Loucy (cell line): Measurements from ENCODE around the gene IL17F.
"Not testable (repeated sequence)": the region's sequence is repeated elsewhere in the genome, so short reads cannot be mapped to it uniquely, and the experiment has no call there.

ENCODE experiments used
- H2AFZ ChIP-seq: fragments of 200-600 bp; sonication (generic); 2 replicates; pipeline ENCODE4 v1.6.0; 2016; ENCODE audit warnings: antibody characterized with exemption, mild to moderate bottlenecking, low read length, moderate library complexity
- H3F3A ChIP-seq: fragments of 200-600 bp; 2 replicates; pipeline ENCODE4 v1.6.0; 2016; ENCODE audit warnings: antibody characterized with exemption, low read depth, mild to moderate bottlenecking
- H3K27me3 ChIP-seq: fragments of 200-600 bp; sonication (generic); 2 replicates; pipeline ENCODE4 v1.6.1; 2014; ENCODE audit warnings: low read length, mild to moderate bottlenecking; ENCODE audit not compliant: insufficient read depth, poor library complexity, severe bottlenecking
- H3K36me3 ChIP-seq: fragments of 200-600 bp; sonication (generic); 2 replicates; pipeline ENCODE4 v1.6.1; 2016; ENCODE audit warnings: low read length; ENCODE audit not compliant: insufficient read depth
- H3K4me1 ChIP-seq: fragments of 200-600 bp; sonication (generic); 2 replicates; pipeline ENCODE4 v1.5.1; 2014; ENCODE audit warnings: low read length, mild to moderate bottlenecking; ENCODE audit not compliant: insufficient read depth, poor library complexity, severe bottlenecking
- H3K4me2 ChIP-seq: fragments of 200-600 bp; sonication (generic); 2 replicates; pipeline ENCODE4 v1.6.0; 2014; ENCODE audit warnings: antibody characterized with exemption, low read length, low read depth, mild to moderate bottlenecking; ENCODE audit not compliant: poor library complexity, severe bottlenecking
- H3K4me3 ChIP-seq: fragments of 200-600 bp; sonication (generic); 2 replicates; pipeline ENCODE4 v1.5.1; 2014; ENCODE audit warnings: low read length, mild to moderate bottlenecking, mixed read lengths; ENCODE audit not compliant: poor library complexity, severe bottlenecking
- H3K79me2 ChIP-seq: fragments of 200-600 bp; sonication (generic); 2 replicates; pipeline ENCODE4 v1.6.1; 2014; ENCODE audit warnings: low read length; ENCODE audit not compliant: insufficient read depth
- H3K9ac ChIP-seq: fragments of 200-600 bp; sonication (generic); 2 replicates; pipeline ENCODE4 v1.6.0; 2014; ENCODE audit warnings: mild to moderate bottlenecking, low read depth, low read length, moderate library complexity; ENCODE audit not compliant: poor library complexity, severe bottlenecking
- H3K9me2 ChIP-seq: fragments of 200-600 bp; sonication (generic); replicated peaks from 2 replicates; pipeline ENCODE4 v1.6.1; 2016; ENCODE audit warnings: low read depth, low read length, mixed read lengths
- H3K9me3 ChIP-seq: fragments of 200-600 bp; sonication (generic); 2 replicates; pipeline ENCODE4 v1.6.1; 2014; ENCODE audit warnings: mild to moderate bottlenecking, antibody characterized with exemption, low read length, low read depth; ENCODE audit not compliant: insufficient read depth
- H4K20me1 ChIP-seq: fragments of 200-600 bp; sonication (generic); 2 replicates; pipeline ENCODE4 v1.6.0; 2014; ENCODE audit warnings: antibody characterized with exemption, low read length, mild to moderate bottlenecking; ENCODE audit not compliant: insufficient read depth, poor library complexity, severe bottlenecking
- CTCF ChIP-seq: fragments of 200-600 bp; sonication (generic); conservative IDR thresholded peaks from 2 replicates; pipeline ENCODE4 v1.5.1; 2014; ENCODE audit warnings: mild to moderate bottlenecking, antibody characterized with exemption, low read length
- EZH2phosphoT487 ChIP-seq: fragments of 200-600 bp; IDR thresholded peaks from 2 replicates; pipeline ENCODE4 v1.6.1; 2018; ENCODE audit warnings: antibody characterized with exemption, mild to moderate bottlenecking, moderate library complexity, borderline replicate concordance

Gene IL17F

DNA sequence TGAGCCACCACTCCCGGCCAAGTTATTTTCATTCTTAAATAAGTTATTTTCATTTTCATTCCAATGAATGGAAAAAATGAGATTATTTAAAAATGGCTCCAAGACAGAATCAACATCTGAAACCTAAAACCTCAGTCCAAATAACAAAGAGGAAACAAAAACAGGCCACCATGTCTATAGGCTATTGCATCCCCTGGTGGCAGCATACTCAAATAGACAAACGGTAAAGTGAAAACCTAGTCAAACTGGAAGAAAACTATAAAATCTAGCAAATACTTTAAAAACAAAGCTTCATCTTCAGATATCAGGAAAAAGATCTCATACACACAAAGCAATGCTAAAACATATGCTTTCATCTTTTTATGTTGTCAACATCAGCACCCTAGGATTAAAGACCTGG, 37.2 kb downstream of the IL17F start:
- Histone ChIP-seq H3K36me3 (no peaks in the 10 kb centered on the region), H3K9me2 (no peaks in the 10 kb centered on the region), H3K4me3 (no peak overlapping the region), H3K4me2 (no peak overlapping the region), H3K4me1 (peaks cover 21% of the 10 kb centered on the region), H3K9me3 (no peaks in the 10 kb centered on the region), H3K79me2 (no peaks in the 10 kb centered on the region), H2AFZ (no peak overlapping the region), H3K9ac (no peak overlapping the region), H3F3A (no peaks in the 10 kb centered on the region), H3K27me3 (peaks cover under 1% of the 10 kb centered on the region), H4K20me1 (no peaks in the 10 kb centered on the region)
- TF ChIP-seq CTCF (peak; percentile 58), EZH2phosphoT487 (no peak)

DNA sequence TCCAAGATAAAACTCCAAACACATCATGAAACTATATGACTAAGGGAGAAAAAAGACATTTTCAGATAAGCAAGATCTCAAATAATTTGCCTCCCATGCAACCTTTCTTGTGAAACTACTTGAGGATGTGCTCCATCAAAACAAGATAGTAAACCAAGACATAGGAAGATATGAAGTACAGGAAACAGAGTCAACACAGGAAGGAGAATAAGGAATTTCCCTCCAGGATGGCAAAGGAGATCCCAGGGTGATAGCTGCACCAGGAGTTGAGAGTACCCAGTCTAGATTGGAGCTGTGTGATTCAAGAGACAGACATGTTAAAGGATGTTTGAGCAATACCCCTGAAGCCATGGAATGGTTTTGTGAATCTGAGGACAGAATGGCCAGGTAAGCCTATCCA, 42.8 kb downstream of the IL17F start:
- H4K20me1 ChIP-seq: no peaks in the 10 kb centered on the region
- H3K4me2 ChIP-seq: no peak overlapping the region
- no peak for TF ChIP-seq CTCF
- TF ChIP-seq EZH2phosphoT487: no peak
- H3K27me3 ChIP-seq: peaks cover 7% of the 10 kb centered on the region
- H3K9me2 ChIP-seq: no peaks in the 10 kb centered on the region
- no peak overlapping the region for H2AFZ ChIP-seq
- peaks cover 15% of the 10 kb centered on the region; the same call in 1 of the 2 replicates for H3K9me3 ChIP-seq
- no peaks in the 10 kb centered on the region for H3K79me2 ChIP-seq
- no peaks in the 10 kb centered on the region for H3K4me1 ChIP-seq
- H3K36me3 ChIP-seq: no peaks in the 10 kb centered on the region
- H3K9ac ChIP-seq: no peak overlapping the region
- H3F3A ChIP-seq: no peaks in the 10 kb centered on the region
- H3K4me3 ChIP-seq: no peak overlapping the region

DNA sequence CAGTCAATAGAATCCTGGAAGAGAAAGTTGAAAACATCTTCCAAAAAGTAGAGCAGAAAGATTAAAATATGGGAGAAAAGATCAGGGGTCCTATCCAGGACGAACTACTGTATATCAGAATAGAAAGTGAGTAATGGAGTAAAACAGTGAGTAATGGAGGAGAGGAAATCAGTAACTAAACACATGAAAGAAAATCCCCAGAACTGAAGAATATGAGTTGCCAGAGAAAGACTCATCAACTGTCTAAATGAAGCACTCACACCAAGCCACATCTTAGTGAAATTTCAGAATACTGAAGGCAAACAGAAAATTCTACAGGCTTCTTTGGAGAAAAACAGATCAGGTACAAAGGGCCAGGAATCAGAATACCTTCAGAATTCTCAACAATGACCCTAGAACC, 43.3 kb downstream of the IL17F start:
- no peaks in the 10 kb centered on the region for H3F3A ChIP-seq
- H3K27me3 ChIP-seq: peaks cover 7% of the 10 kb centered on the region
- H3K4me2 ChIP-seq: no peak overlapping the region
- no peaks in the 10 kb centered on the region for H3K4me1 ChIP-seq
- no peak for TF ChIP-seq EZH2phosphoT487
- TF ChIP-seq CTCF: no peak
- peaks cover 15% of the 10 kb centered on the region; the same call in 1 of the 2 replicates for H3K9me3 ChIP-seq
- H3K9me2 ChIP-seq: no peaks in the 10 kb centered on the region
- H4K20me1 ChIP-seq: no peaks in the 10 kb centered on the region
- H3K79me2 ChIP-seq: no peaks in the 10 kb centered on the region
- no peak overlapping the region for H3K9ac ChIP-seq
- H2AFZ ChIP-seq: no peak overlapping the region
- no peaks in the 10 kb centered on the region for H3K36me3 ChIP-seq
- H3K4me3 ChIP-seq: no peak overlapping the region

DNA sequence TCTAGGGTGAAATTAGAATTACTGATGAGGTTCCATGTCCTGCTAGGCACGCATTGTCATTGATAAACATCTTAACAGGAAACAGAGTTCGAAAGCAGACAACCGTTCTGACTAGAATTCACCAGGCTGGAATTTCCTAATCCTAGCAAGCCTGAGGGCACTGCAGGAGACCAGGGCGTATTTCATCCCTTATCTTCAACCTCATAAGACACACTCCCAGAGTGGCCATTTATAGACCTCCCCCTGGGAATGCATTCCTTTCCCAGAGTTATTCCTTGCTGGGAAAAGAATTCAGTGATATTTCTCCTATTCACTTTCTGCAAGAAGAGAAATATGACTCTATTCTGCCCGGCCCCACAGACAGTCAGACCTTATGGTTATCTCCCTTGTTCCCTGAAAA, 44.2 kb downstream of the IL17F start:
- H3K9me3 ChIP-seq: peaks cover 15% of the 10 kb centered on the region; the same call in 1 of the 2 replicates
- not testable (repeated sequence) for H3K4me2 ChIP-seq, H3K4me3 ChIP-seq, H2AFZ ChIP-seq, H3K36me3 ChIP-seq, H3K4me1 ChIP-seq, H3K27me3 ChIP-seq, H3F3A ChIP-seq, H3K9ac ChIP-seq, H3K79me2 ChIP-seq, H4K20me1 ChIP-seq, H3K9me2 ChIP-seq
